Transverse colon (tissue), 3 donors: ENCODE data around the gene ARHGAP6.

Source experiments
- EP300 ChIP-seq: sonication (generic); formaldehyde crosslinking; IDR thresholded peaks from one replicate; pipeline ENCODE4 v1.6.1; 2017; ENCODE audit warnings: antibody characterized with exemption, low read depth
- TF ChIP-seq, protein P1 (sequence below), 5 experiments: fragments of 200-600 bp in 3 of 5; fragments of 450-650 bp in 2 of 5; sonication (generic) in 3 of 5; IDR thresholded peaks; 1 replicate in 2 of 5; 2 replicates in 3 of 5; pipeline ENCODE4 v1.5.1; 2016 to 2017; ENCODE audit warnings: antibody characterized with exemption in 5 of 5, inconsistent platforms in 3 of 5, mild to moderate bottlenecking in 2 of 5, moderate library complexity in 1 of 5

DNA sequence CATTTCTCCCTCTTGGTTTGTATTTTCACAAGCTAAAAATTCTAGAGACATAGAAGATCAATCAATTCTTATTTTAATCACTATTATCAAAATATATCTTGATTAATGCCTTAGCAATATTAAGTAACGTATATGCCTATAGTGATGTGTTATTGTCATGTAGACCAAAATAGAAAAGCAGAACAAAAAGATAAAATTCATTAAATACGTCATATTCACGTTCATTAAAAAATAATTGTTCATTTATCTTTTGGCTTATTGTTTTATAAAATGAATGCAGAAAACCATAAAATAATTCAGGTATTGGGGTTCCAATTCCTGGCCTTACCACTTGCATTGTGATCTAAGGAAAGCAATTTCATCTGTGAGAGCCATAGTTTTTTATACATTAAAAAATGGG is 300.3 kb downstream of the ARHGAP6 start:
- TF ChIP-seq, protein P1, sequence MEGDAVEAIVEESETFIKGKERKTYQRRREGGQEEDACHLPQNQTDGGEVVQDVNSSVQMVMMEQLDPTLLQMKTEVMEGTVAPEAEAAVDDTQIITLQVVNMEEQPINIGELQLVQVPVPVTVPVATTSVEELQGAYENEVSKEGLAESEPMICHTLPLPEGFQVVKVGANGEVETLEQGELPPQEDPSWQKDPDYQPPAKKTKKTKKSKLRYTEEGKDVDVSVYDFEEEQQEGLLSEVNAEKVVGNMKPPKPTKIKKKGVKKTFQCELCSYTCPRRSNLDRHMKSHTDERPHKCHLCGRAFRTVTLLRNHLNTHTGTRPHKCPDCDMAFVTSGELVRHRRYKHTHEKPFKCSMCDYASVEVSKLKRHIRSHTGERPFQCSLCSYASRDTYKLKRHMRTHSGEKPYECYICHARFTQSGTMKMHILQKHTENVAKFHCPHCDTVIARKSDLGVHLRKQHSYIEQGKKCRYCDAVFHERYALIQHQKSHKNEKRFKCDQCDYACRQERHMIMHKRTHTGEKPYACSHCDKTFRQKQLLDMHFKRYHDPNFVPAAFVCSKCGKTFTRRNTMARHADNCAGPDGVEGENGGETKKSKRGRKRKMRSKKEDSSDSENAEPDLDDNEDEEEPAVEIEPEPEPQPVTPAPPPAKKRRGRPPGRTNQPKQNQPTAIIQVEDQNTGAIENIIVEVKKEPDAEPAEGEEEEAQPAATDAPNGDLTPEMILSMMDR (IDR thresholded peaks at IDR 0.05): no peak
- TF ChIP-seq EP300: no peak
